Calu3 (cell line): Measurements from ENCODE around the gene AKIRIN2. TPM values are rescaled to one million over a fixed set of nuclear protein-coding genes. Genes with fewer than 3 reads are reported as not detected.

Source experiments
- BruUV-seq: library from RNA; stranded (reverse); fragments of 400-500 nt; replicated peaks from 2 replicates; lab custom pipeline; 2021; lab: Mats Ljungman, UMichigan
- CTCF ChIA-PET: fragments of 300-600 bp; sonication (Branson Sonifier 250); formaldehyde crosslinking; loops from one replicate; lab custom pipeline; 2022; ENCODE audit warnings: antibody characterized with exemption; lab: Charles Lee
- DNase-seq: peaks from one replicate; pipeline ENCODE4 v3.0.0; 2022
- H3K27ac Mint-ChIP-seq: one replicate; pipeline ENCODE4 v1.8.0; 2022; ENCODE audit warnings: mixed read lengths; ENCODE audit not compliant: unreplicated experiment
- H3K27me3 Mint-ChIP-seq: one replicate; pipeline ENCODE4 v1.8.0; 2022; ENCODE audit warnings: mixed read lengths; ENCODE audit not compliant: unreplicated experiment
- H3K36me3 Mint-ChIP-seq: one replicate; pipeline ENCODE4 v1.8.0; 2022; ENCODE audit warnings: mild to moderate bottlenecking, moderate library complexity, mixed read lengths; ENCODE audit not compliant: insufficient read depth, unreplicated experiment
- H3K4me1 Mint-ChIP-seq: one replicate; pipeline ENCODE4 v1.8.0; 2022; ENCODE audit warnings: mild to moderate bottlenecking, low read depth, mixed read lengths; ENCODE audit not compliant: unreplicated experiment
- H3K4me3 Mint-ChIP-seq: one replicate; pipeline ENCODE4 v1.8.0; 2022; ENCODE audit warnings: mild to moderate bottlenecking, low read depth, moderate library complexity, mixed read lengths; ENCODE audit not compliant: unreplicated experiment
- H3K9me3 Mint-ChIP-seq: one replicate; pipeline ENCODE4 v1.8.0; 2022; ENCODE audit warnings: low read depth, mixed read lengths; ENCODE audit not compliant: unreplicated experiment
- CTCF ChIP-seq: fragments of 200-600 bp; IDR thresholded peaks from one replicate; pipeline ENCODE4 v1.8.0; 2022; ENCODE audit warnings: antibody characterized with exemption; ENCODE audit not compliant: unreplicated experiment
- intact Hi-C: fragments of 100-400 bp; cut with micrococcal nuclease; formaldehyde crosslinking; loops from one replicate; pipeline ENCODE4 v1.10.0; 2022; ENCODE audit not compliant: unreplicated experiment
- total RNA-seq: library from RNA; stranded (reverse); gene quantifications from 2 replicates; pipeline ENCODE4 v1.2.3, GENCODE V29; 2022

The AKIRIN2 gene
- total RNA-seq, 1 experiment from 2014 or later = 46.1 TPM

GRCh38 chr6:87658516-87658915 lies 43.5 kb downstream of the AKIRIN2 start:
- intact Hi-C loops = no loop called here
- Mint-ChIP-seq H3K27me3 (no peaks in the 10 kb centered on the region), H3K4me3 (no peak overlapping the region), H3K36me3 (peaks cover 3% of the 10 kb centered on the region), H3K9me3 (no peaks in the 10 kb centered on the region), H3K4me1 (no peaks in the 10 kb centered on the region), H3K27ac (no peak overlapping the region)
- DNase-seq = no peak
- CTCF ChIA-PET = no interaction called here
- no TSS peak for BruUV-seq
- no peak for TF ChIP-seq CTCF

GRCh38 chr6:87656857-87657256 lies 45.2 kb downstream of the AKIRIN2 start:
- no peak for TF ChIP-seq CTCF
- CTCF ChIA-PET = no interaction called here
- Mint-ChIP-seq H3K27ac (no peak overlapping the region), H3K4me1 (no peaks in the 10 kb centered on the region), H3K36me3 (no peaks in the 10 kb centered on the region), H3K27me3 (no peaks in the 10 kb centered on the region), H3K4me3 (no peak overlapping the region), H3K9me3 (no peaks in the 10 kb centered on the region)
- no peak for DNase-seq
- intact Hi-C loops = no loop called here
- no TSS peak for BruUV-seq

DNA sequence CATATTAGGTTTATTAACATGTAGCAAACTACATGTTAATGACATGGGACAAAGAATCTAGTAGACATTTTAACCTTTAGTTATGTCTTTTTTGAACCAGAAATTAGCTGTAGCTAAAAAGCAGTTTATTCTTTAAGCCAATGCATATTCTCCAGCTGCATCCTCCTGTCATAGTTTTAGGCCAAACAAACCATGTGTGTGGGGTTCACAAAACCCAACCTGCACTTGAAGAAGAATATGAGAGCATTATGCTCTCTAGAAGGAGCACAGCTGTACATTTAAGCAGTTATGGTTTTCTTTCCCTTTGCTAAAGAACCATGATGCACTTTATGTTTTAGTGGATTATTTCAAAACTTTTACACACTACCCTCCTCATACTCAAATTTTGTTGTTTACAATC lies 46.2 kb downstream of the AKIRIN2 start:
- intact Hi-C loops = no loop called here
- no peaks in the 10 kb centered on the region for H3K4me1 Mint-ChIP-seq
- H3K27ac Mint-ChIP-seq = no peak overlapping the region
- H3K36me3 Mint-ChIP-seq = no peaks in the 10 kb centered on the region
- no TSS peak for BruUV-seq
- H3K9me3 Mint-ChIP-seq = no peaks in the 10 kb centered on the region
- DNase-seq = no peak
- no peak for TF ChIP-seq CTCF
- CTCF ChIA-PET = no interaction called here
- no peaks in the 10 kb centered on the region for H3K27me3 Mint-ChIP-seq
- no peak overlapping the region for H3K4me3 Mint-ChIP-seq

DNA sequence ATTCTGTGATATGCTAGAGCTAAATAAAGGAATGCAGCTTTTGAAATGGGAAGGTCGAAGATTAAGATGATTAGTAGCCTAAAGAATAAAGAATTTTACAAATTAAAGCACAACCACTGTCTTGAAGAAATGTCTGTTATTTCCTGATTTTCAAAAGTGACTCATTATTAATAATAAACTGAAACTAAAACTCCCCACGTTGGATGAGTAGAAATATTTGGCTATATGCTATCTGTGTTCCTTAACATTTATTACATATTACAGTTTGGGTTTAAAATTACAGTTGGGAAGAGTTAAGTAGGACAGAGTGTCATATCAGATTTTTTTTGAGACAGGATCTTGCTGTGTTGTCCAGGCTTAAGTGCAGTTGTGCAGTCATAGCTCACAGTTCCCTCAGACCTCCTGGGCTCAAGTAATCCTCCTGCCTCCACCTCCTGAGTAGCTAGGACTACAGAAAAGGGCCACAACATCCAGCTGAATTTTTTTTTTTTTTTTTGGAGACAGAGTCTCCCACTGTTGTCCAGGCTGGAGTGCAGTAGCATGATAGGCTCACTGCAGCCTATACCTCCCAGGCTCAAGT lies 47.1 kb downstream of the AKIRIN2 start:
- Mint-ChIP-seq H3K27me3 (no peaks in the 10 kb centered on the region), H3K36me3 (no peaks in the 10 kb centered on the region), H3K4me1 (no peaks in the 10 kb centered on the region), H3K4me3 (no peak overlapping the region), H3K27ac (no peak overlapping the region), H3K9me3 (no peaks in the 10 kb centered on the region)
- BruUV-seq = no TSS peak
- TF ChIP-seq CTCF = no peak
- CTCF ChIA-PET = interaction anchor here (0.6 to 0.7 kb wide), 2 partner anchors 532 to 926 kb away, joined by 3 to 4 read pairs; no protein-coding TSS in a partner anchor
- intact Hi-C loops = no loop called here
- no peak for DNase-seq
